Neural progenitor cell (in vitro differentiated cells): Measurements from ENCODE around the gene CCDC59. TPM values are rescaled to one million over a fixed set of nuclear protein-coding genes. Genes with fewer than 3 reads are reported as not detected.

ENCODE experiments used
- DNase-seq: peaks from one replicate; pipeline ENCODE4 v3.0.0-alpha.2; 2016; ENCODE audit warnings: low spot score
- H2AFZ ChIP-seq: fragments of 200-600 bp; sonication (generic); replicated peaks from 2 replicates; pipeline ENCODE4 v1.6.1; 2016; ENCODE audit warnings: antibody characterized with exemption
- H3F3A ChIP-seq: fragments of 200-600 bp; sonication (generic); 2 replicates; pipeline ENCODE4 v1.6.1; 2016; ENCODE audit warnings: antibody characterized with exemption, low read depth
- H3K27ac ChIP-seq: fragments of 200-600 bp; sonication (generic); 2 replicates; pipeline ENCODE4 v1.5.1; 2016; ENCODE audit warnings: mild to moderate bottlenecking
- H3K27me3 ChIP-seq: fragments of 200-600 bp; sonication (generic); 2 replicates; pipeline ENCODE4 v1.6.1; 2016; ENCODE audit warnings: mild to moderate bottlenecking, moderate library complexity
- H3K36me3 ChIP-seq: fragments of 200-600 bp; sonication (generic); 2 replicates; pipeline ENCODE4 v1.5.1; 2016
- H3K4me1 ChIP-seq: fragments of 200-600 bp; sonication (generic); 2 replicates; pipeline ENCODE4 v1.6.1; 2016; ENCODE audit warnings: mixed run types
- H3K4me2 ChIP-seq: fragments of 200-600 bp; sonication (generic); 2 replicates; pipeline ENCODE4 v1.6.1; 2016
- H3K4me3 ChIP-seq: fragments of 200-600 bp; sonication (generic); 2 replicates; pipeline ENCODE4 v1.5.1; 2016
- H3K79me2 ChIP-seq: fragments of 200-600 bp; sonication (generic); 2 replicates; pipeline ENCODE4 v1.6.1; 2016; ENCODE audit warnings: low read depth
- H3K9ac ChIP-seq: fragments of 200-600 bp; sonication (generic); 2 replicates; pipeline ENCODE4 v1.6.1; 2016
- H3K9me3 ChIP-seq: fragments of 200-600 bp; sonication (generic); 2 replicates; pipeline ENCODE4 v1.5.1; 2016; ENCODE audit warnings: low read depth
- H4K20me1 ChIP-seq: fragments of 200-600 bp; sonication (generic); 2 replicates; pipeline ENCODE4 v1.6.1; 2016; ENCODE audit warnings: low read depth
- H3K27ac Mint-ChIP-seq: 3 replicates; pipeline ENCODE4 v1.8.0; 2021; ENCODE audit warnings: mixed read lengths
- H3K27me3 Mint-ChIP-seq: 2 replicates; pipeline ENCODE4 v1.8.0; 2022; ENCODE audit warnings: low read depth, mild to moderate bottlenecking, inconsistent platforms, moderate library complexity, mixed read lengths; ENCODE audit not compliant: insufficient read depth
- H3K36me3 Mint-ChIP-seq: 3 replicates; pipeline ENCODE4 v1.8.0; 2021; ENCODE audit warnings: mixed read lengths
- H3K4me1 Mint-ChIP-seq: 3 replicates; pipeline ENCODE4 v1.8.0; 2021; ENCODE audit warnings: mixed read lengths
- H3K4me3 Mint-ChIP-seq: 3 replicates; pipeline ENCODE4 v1.8.0; 2021; ENCODE audit warnings: mild to moderate bottlenecking, moderate library complexity, mixed read lengths
- H3K9me3 Mint-ChIP-seq: 3 replicates; pipeline ENCODE4 v1.8.0; 2020; ENCODE audit warnings: mixed read lengths
- EZH2 ChIP-seq: fragments of 200-600 bp; sonication (generic); IDR thresholded peaks from 2 replicates; pipeline ENCODE4 v1.6.1; 2017; ENCODE audit warnings: antibody characterized with exemption, mild to moderate bottlenecking, moderate library complexity
- EZH2phosphoT487 ChIP-seq: fragments of 200-600 bp; sonication (generic); IDR thresholded peaks from 2 replicates; pipeline ENCODE4 v1.6.1; 2017; ENCODE audit warnings: antibody characterized with exemption
- total RNA-seq: library from RNA; depleted of rRNA; stranded (reverse); fragments of >200 nt; gene quantifications from 2 replicates; pipeline ENCODE4 v1.2.3, GENCODE V29; 2015; ENCODE audit warnings: low replicate concordance
- TF ChIP-seq, protein P1 (sequence below): fragments of 200-600 bp; sonication (generic); IDR thresholded peaks from 2 replicates; pipeline ENCODE4 v1.5.1; 2017; ENCODE audit warnings: antibody characterized with exemption, mild to moderate bottlenecking

CCDC59 gene
- total RNA-seq, 1 donor from 2014 or later = 75.2 TPM

DNA sequence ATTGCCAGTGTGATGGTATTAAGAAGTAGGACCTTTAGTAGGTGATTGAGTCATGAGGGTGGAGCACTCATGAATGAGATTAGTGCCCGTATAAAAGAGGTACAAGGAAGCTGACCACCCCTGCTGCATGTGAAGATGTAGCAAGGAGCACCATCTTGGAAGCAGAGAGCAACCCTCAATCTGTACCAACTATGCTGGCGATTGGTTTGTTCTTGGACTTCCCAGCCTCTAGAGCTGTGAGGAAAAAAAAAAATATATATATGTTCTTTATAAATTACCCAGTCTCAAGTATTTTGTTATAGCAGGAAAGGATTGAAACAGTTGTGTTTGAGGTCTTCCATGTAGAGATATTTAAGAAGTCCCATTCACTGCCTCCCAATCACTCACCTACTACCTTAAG is 17.0 kb upstream of the CCDC59 start:
- Mint-ChIP-seq H3K4me3 (no peak overlapping the region), H3K9me3 (peaks cover 2% of the 10 kb centered on the region), H3K27me3 (peaks cover 2% of the 10 kb centered on the region), H3K36me3 (peaks cover 9% of the 10 kb centered on the region), H3K27ac (no peak overlapping the region), H3K4me1 (no peaks in the 10 kb centered on the region)
- Histone ChIP-seq H3K27ac (no peak overlapping the region), H3K9ac (no peak overlapping the region), H3K27me3 (no peaks in the 10 kb centered on the region), H3K36me3 (no peaks in the 10 kb centered on the region), H3K79me2 (no peaks in the 10 kb centered on the region), H3K9me3 (peaks cover 5% of the 10 kb centered on the region), H3K4me3 (no peak overlapping the region), H3K4me1 (no peaks in the 10 kb centered on the region), H4K20me1 (no peaks in the 10 kb centered on the region), H3F3A (no peaks in the 10 kb centered on the region), H2AFZ (no peak overlapping the region), H3K4me2 (no peak overlapping the region)
- TF ChIP-seq, protein P1, sequence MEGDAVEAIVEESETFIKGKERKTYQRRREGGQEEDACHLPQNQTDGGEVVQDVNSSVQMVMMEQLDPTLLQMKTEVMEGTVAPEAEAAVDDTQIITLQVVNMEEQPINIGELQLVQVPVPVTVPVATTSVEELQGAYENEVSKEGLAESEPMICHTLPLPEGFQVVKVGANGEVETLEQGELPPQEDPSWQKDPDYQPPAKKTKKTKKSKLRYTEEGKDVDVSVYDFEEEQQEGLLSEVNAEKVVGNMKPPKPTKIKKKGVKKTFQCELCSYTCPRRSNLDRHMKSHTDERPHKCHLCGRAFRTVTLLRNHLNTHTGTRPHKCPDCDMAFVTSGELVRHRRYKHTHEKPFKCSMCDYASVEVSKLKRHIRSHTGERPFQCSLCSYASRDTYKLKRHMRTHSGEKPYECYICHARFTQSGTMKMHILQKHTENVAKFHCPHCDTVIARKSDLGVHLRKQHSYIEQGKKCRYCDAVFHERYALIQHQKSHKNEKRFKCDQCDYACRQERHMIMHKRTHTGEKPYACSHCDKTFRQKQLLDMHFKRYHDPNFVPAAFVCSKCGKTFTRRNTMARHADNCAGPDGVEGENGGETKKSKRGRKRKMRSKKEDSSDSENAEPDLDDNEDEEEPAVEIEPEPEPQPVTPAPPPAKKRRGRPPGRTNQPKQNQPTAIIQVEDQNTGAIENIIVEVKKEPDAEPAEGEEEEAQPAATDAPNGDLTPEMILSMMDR = no peak
- TF ChIP-seq EZH2 (no peak), EZH2phosphoT487 (no peak)
- DNase-seq = no peak

- Histone ChIP-seq H3K4me3 (no peak overlapping the region), H3K9ac (no peak overlapping the region), H3K27ac (no peak overlapping the region), H2AFZ (no peak overlapping the region), H4K20me1 (no peaks in the 10 kb centered on the region), H3K79me2 (peaks cover 30% of the 10 kb centered on the region), H3K27me3 (no peaks in the 10 kb centered on the region), H3F3A (no peaks in the 10 kb centered on the region), H3K9me3 (no peaks in the 10 kb centered on the region), H3K36me3 (no peaks in the 10 kb centered on the region), H3K4me2 (no peak overlapping the region), H3K4me1 (no peaks in the 10 kb centered on the region)
- DNase-seq = no peak
- Mint-ChIP-seq H3K4me1 (no peaks in the 10 kb centered on the region), H3K27me3 (no peaks in the 10 kb centered on the region), H3K27ac (no peak overlapping the region), H3K9me3 (no peaks in the 10 kb centered on the region), H3K36me3 (peaks cover 4% of the 10 kb centered on the region), H3K4me3 (no peak overlapping the region)
- TF ChIP-seq, protein P1 = no peak
- TF ChIP-seq EZH2phosphoT487 (no peak), EZH2 (no peak)
Observed at GRCh38 chr12:82366197-82366596, 8.0 kb upstream of the CCDC59 start.

- Histone ChIP-seq H3K4me1 (peaks cover 4% of the 10 kb centered on the region), H3K4me3 (no peak overlapping the region), H3K9me3 (no peaks in the 10 kb centered on the region), H3K79me2 (peaks cover 51% of the 10 kb centered on the region), H3K4me2 (no peak overlapping the region), H2AFZ (no peak overlapping the region), H3K27ac (no peak overlapping the region), H3K9ac (no peak overlapping the region), H3K27me3 (no peaks in the 10 kb centered on the region), H3F3A (no peaks in the 10 kb centered on the region), H3K36me3 (no peaks in the 10 kb centered on the region), H4K20me1 (no peaks in the 10 kb centered on the region)
- DNase-seq = no peak
- Mint-ChIP-seq H3K27ac (no peak overlapping the region), H3K9me3 (peaks cover 3% of the 10 kb centered on the region), H3K4me1 (peaks cover 7% of the 10 kb centered on the region), H3K36me3 (peaks cover 10% of the 10 kb centered on the region), H3K4me3 (no peak overlapping the region), H3K27me3 (peaks cover 2% of the 10 kb centered on the region)
- TF ChIP-seq, protein P1 = no peak
- TF ChIP-seq EZH2phosphoT487 = no peak
- no peak for TF ChIP-seq EZH2
Observed at GRCh38 chr12:82363990-82364389, 5.8 kb upstream of the CCDC59 start.
